HCT116 (cell line): ENCODE measurements around the gene KIAA0319L. TPM values are rescaled to one million over a fixed set of nuclear protein-coding genes. Genes with fewer than 3 reads are reported as not detected.

Source experiments
- ATAC-seq: fragments of 200-7000 bp; cut with Tn5 transposase; 2 replicates; pipeline ENCODE4 v1.9.1; 2020; ENCODE audit warnings: mild to moderate bottlenecking, moderate library complexity
- BruUV-seq: library from RNA; stranded (reverse); fragments of 400-500 nt; replicated peaks from 2 replicates; lab custom pipeline; 2021; lab: Mats Ljungman, UMichigan
- CTCF ChIA-PET: fragments of 300-600 bp; sonication (Branson Sonifier 250); formaldehyde crosslinking; loops from one replicate; lab custom pipeline; 2021; ENCODE audit warnings: antibody characterized with exemption; lab: Charles Lee
- POLR2A ChIA-PET: fragments of 300-600, 350-600 bp; sonication (Branson Sonifier 250); formaldehyde crosslinking; loops from one replicate; lab custom pipeline; 2021; ENCODE audit warnings: antibody characterized with exemption; lab: Charles Lee
- RAD21 ChIA-PET, 2 experiments: fragments of 300-600 bp; sonication (Branson Sonifier 250); formaldehyde crosslinking; loops; one replicate each; lab custom pipeline; 2023; ENCODE audit warnings: low total read pairs in 2 of 2; ENCODE audit not compliant: uncharacterized antibody in 2 of 2, unreplicated experiment in 2 of 2, low non-redundant PET in 1 of 2; lab: Charles Lee
- DNase-seq: peaks from one replicate; pipeline ENCODE4 v3.0.0-alpha.2; 2010; ENCODE audit warnings: low read depth, low spot score
- H2AFZ ChIP-seq: fragments of 200-600 bp; shearing (Covaris generic), sonication (generic); 2 replicates; pipeline ENCODE4 v1.6.1; 2017; ENCODE audit warnings: low read depth, mixed run types, mixed read lengths, antibody characterized with exemption, low read length; ENCODE audit not compliant: poor library complexity, severe bottlenecking
- H3K27ac ChIP-seq: 2 replicates; pipeline ENCODE4 v1.5.1; 2012; ENCODE audit warnings: low read depth, low read length
- H3K27me3 ChIP-seq: fragments of 200-600 bp; sonication (generic); 2 replicates; pipeline ENCODE4 v1.6.1; 2016; ENCODE audit warnings: mixed run types, low read length, mixed read lengths; ENCODE audit not compliant: insufficient read depth
- H3K36me3 ChIP-seq, 2 experiments: fragments of 200-500 bp in 1 of 2; fragments of 200-600 bp in 1 of 2; sonication (Bioruptor generic) in 1 of 2; sonication (generic) in 1 of 2; 2 replicates each; pipeline versions ENCODE4 v1.5.1 to v1.6.1; 2014 to 2016; ENCODE audit warnings: low read length in 2 of 2, inconsistent platforms in 1 of 2, mixed read lengths in 1 of 2, mixed run types in 1 of 2; ENCODE audit not compliant: insufficient read depth in 2 of 2, control insufficient read depth in 1 of 2
- H3K4me1 ChIP-seq, 2 experiments: fragments of 200-600 bp in 1 of 2; sonication (generic) in 1 of 2; 2 replicates each; pipeline versions ENCODE4 v1.5.1 to v1.6.1; 2012 to 2017; ENCODE audit warnings: low read length in 2 of 2, inconsistent platforms in 1 of 2, mild to moderate bottlenecking in 1 of 2, mixed read lengths in 1 of 2, mixed run types in 1 of 2, moderate library complexity in 1 of 2; ENCODE audit not compliant: insufficient read depth in 2 of 2, control insufficient read depth in 1 of 2
- H3K4me2 ChIP-seq: fragments of 200-600 bp; sonication (generic); 2 replicates; pipeline ENCODE4 v1.6.1; 2017; ENCODE audit warnings: mixed run types, low read length, mixed read lengths
- H3K4me3 ChIP-seq, 2 experiments: fragments of 200-600 bp in 1 of 2; sonication (generic) in 1 of 2; replicated peaks in 1 of 2; 2 replicates each; pipeline ENCODE4 v1.5.1; 2011 to 2016; ENCODE audit warnings: low read length in 2 of 2, control low read depth in 1 of 2, low read depth in 1 of 2, mild to moderate bottlenecking in 1 of 2, mixed read lengths in 1 of 2, mixed run types in 1 of 2
- H3K79me2 ChIP-seq: fragments of 200-600 bp; sonication (generic); 2 replicates; pipeline ENCODE4 v1.6.1; 2017; ENCODE audit warnings: mild to moderate bottlenecking, mixed run types, low read length, moderate library complexity, mixed read lengths; ENCODE audit not compliant: insufficient read depth
- H3K9ac ChIP-seq: fragments of 200-600 bp; sonication (generic); 2 replicates; pipeline ENCODE4 v1.6.1; 2016; ENCODE audit warnings: low read length, mixed read lengths
- H3K9me2 ChIP-seq: fragments of 200-600 bp; sonication (generic), shearing (Covaris generic); 2 replicates; pipeline ENCODE4 v1.6.1; 2017; ENCODE audit warnings: mixed run types, mild to moderate bottlenecking, moderate library complexity; ENCODE audit not compliant: insufficient read depth
- H3K9me3 ChIP-seq, 2 experiments: fragments of 200-500 bp in 1 of 2; fragments of 200-600 bp in 1 of 2; sonication (Bioruptor generic) in 1 of 2; sonication (generic) in 1 of 2; 2 replicates each; pipeline ENCODE4 v1.6.1; 2014 to 2017; ENCODE audit warnings: low read length in 2 of 2, mixed read lengths in 2 of 2, inconsistent platforms in 1 of 2, low read depth in 1 of 2, mild to moderate bottlenecking in 1 of 2, mixed run types in 1 of 2, moderate library complexity in 1 of 2; ENCODE audit not compliant: control insufficient read depth in 1 of 2, insufficient read depth in 1 of 2
- H4K20me1 ChIP-seq: fragments of 200-600 bp; sonication (generic), shearing (Covaris generic); 2 replicates; pipeline ENCODE4 v1.6.1; 2017; ENCODE audit warnings: mixed run types, mild to moderate bottlenecking, moderate library complexity; ENCODE audit not compliant: insufficient read depth
- ATF3 ChIP-seq: IDR thresholded peaks from 2 replicates; pipeline ENCODE4 v1.6.1; 2012
- CBX3 ChIP-seq: IDR thresholded peaks from 2 replicates; pipeline ENCODE4 v1.6.1; 2012; ENCODE audit warnings: low read depth
- CTCF ChIP-seq, 3 experiments: fragments of 200-600 bp in 1 of 3; sonication (generic) in 1 of 3; IDR thresholded peaks in 2 of 3; conservative IDR thresholded peaks in 1 of 3; 2 replicates each; pipeline ENCODE4 v1.5.1; 2012 to 2017; ENCODE audit warnings: low read depth in 2 of 3, low read length in 2 of 3, antibody characterized with exemption in 1 of 3, borderline replicate concordance in 1 of 3, control low read depth in 1 of 3, mild to moderate bottlenecking in 1 of 3, mixed read lengths in 1 of 3, mixed run types in 1 of 3, moderate library complexity in 1 of 3; ENCODE audit not compliant: insufficient read depth in 1 of 3
- EGR1 ChIP-seq: IDR thresholded peaks from 2 replicates; pipeline ENCODE4 v1.6.1; 2012; ENCODE audit warnings: low read depth
- ELF1 ChIP-seq: IDR thresholded peaks from 2 replicates; pipeline ENCODE4 v1.6.1; 2012; ENCODE audit warnings: low read depth, borderline replicate concordance
- EZH2phosphoT487 ChIP-seq: fragments of 200-600 bp; IDR thresholded peaks from 2 replicates; pipeline ENCODE4 v1.6.1; 2018; ENCODE audit warnings: antibody characterized with exemption, borderline replicate concordance
- JUND ChIP-seq: IDR thresholded peaks from 2 replicates; pipeline ENCODE4 v1.6.1; 2012
- RAD21 ChIP-seq: IDR thresholded peaks from 2 replicates; pipeline ENCODE4 v1.6.1; 2012; ENCODE audit warnings: low read depth, mild to moderate bottlenecking
- SP1 ChIP-seq: IDR thresholded peaks from 2 replicates; pipeline ENCODE4 v1.6.1; 2012; ENCODE audit warnings: low read depth
- SRF ChIP-seq: IDR thresholded peaks from 2 replicates; pipeline ENCODE4 v1.6.1; 2012; ENCODE audit warnings: low read depth
- TCF7L2 ChIP-seq: IDR thresholded peaks from 2 replicates; pipeline ENCODE4 v1.7.0; 2011; ENCODE audit warnings: borderline replicate concordance, inconsistent platforms; ENCODE audit not compliant: insufficient read depth, insufficient read length; ENCODE audit errors: extremely low read depth
- YY1 ChIP-seq: IDR thresholded peaks from 2 replicates; pipeline ENCODE4 v1.6.1; 2011; ENCODE audit warnings: low read length, low read depth, moderate library complexity, mild to moderate bottlenecking; ENCODE audit not compliant: insufficient replicate concordance; ENCODE audit errors: extremely low read depth
- ZBTB33 ChIP-seq: IDR thresholded peaks from 2 replicates; pipeline ENCODE4 v1.6.1; 2011; ENCODE audit warnings: mild to moderate bottlenecking, low read length, moderate library complexity; ENCODE audit not compliant: insufficient replicate concordance; ENCODE audit errors: extremely low read depth
- intact Hi-C: fragments of 100-400 bp; cut with micrococcal nuclease; formaldehyde crosslinking; loops from 2 replicates; pipeline ENCODE4 v1.10.0; 2022
- total RNA-seq: library from RNA; stranded (reverse); gene quantifications from one replicate; pipeline ENCODE4 v1.2.1, GENCODE V29; 2021; ENCODE audit not compliant: unreplicated experiment

The KIAA0319L gene
- total RNA-seq, 1 experiment from 2014 or later = 35.6 TPM

- Histone ChIP-seq H3K27ac (no peak overlapping the region), H3K9ac (peak overlapping the region; percentile 85), H3K9me2 (no peaks in the 10 kb centered on the region), H3K4me2 (peak overlapping the region; percentile 85), H2AFZ (no peak overlapping the region), H3K9me3 (no peaks in the 10 kb centered on the region), H3K27me3 (no peaks in the 10 kb centered on the region), H3K36me3 (peaks cover 5 to 9% of the 10 kb centered on the region in 2 experiments), H3K79me2 (peaks cover 37% of the 10 kb centered on the region), H3K4me1 (peaks cover 8 to 19% of the 10 kb centered on the region in 2 experiments; a peak in 3 of 4 replicates), H3K4me3 (peak overlapping the region; percentile 78 to 89), H4K20me1 (no peaks in the 10 kb centered on the region; the same call in 1 of the 2 replicates)
- RAD21 ChIA-PET = interaction anchor here in 1 of 2 experiments (0.6 kb wide), 1 partner anchor 105 kb away, joined by 3 read pairs; no protein-coding TSS in a partner anchor
- no peak for DNase-seq
- intact Hi-C loops = loop anchor here (2.0 kb wide), 1 partner anchor 363 kb away; the partner anchor contains the start of gene SFPQ
- TF ChIP-seq EGR1 (no peak), CBX3 (no peak), SRF (no peak), JUND (no peak)
- POLR2A ChIA-PET = interaction anchor here (0.6 to 1.0 kb wide), 2 partner anchors 20 to 86 kb away, joined by 3 read pairs; no protein-coding TSS in a partner anchor
- CTCF ChIA-PET = no interaction called here
- BruUV-seq = no TSS peak
- ATAC-seq = no peak
Measured at GRCh38 chr1:35555601-35556477, 1.4 kb downstream of the KIAA0319L start.

- Histone ChIP-seq H3K79me2 (peaks cover 37% of the 10 kb centered on the region), H2AFZ (no peak overlapping the region), H4K20me1 (no peaks in the 10 kb centered on the region; the same call in 1 of the 2 replicates), H3K36me3 (peaks cover 5 to 12% of the 10 kb centered on the region in 2 experiments), H3K4me2 (no peak overlapping the region; the same call in 1 of the 2 replicates), H3K9me3 (no peaks in the 10 kb centered on the region), H3K9ac (no peak overlapping the region), H3K27ac (no peak overlapping the region), H3K9me2 (no peaks in the 10 kb centered on the region), H3K27me3 (no peaks in the 10 kb centered on the region), H3K4me1 (peaks cover 8 to 19% of the 10 kb centered on the region in 2 experiments; a peak in 3 of 4 replicates), H3K4me3 (no peak overlapping the region)
- ChIA-PET RAD21 (no interaction called here), POLR2A (no interaction called here), CTCF (no interaction called here)
- BruUV-seq = no TSS peak
- no peak for DNase-seq
- no peak for ATAC-seq
- intact Hi-C loops = no loop called here
- TF ChIP-seq EZH2phosphoT487 (no peak), TCF7L2 (no peak), JUND (no peak), YY1 (no peak), ZBTB33 (no peak), SP1 (no peak), CTCF (IDR thresholded peaks at IDR 0.05 in 2 of 3, conservative IDR thresholded peaks at IDR 0.05 in 1 of 3; ENCODE audit: borderline replicate concordance in 1 of 3, insufficient read depth in 1 of 3, low read depth in 2 of 3, low read length in 2 of 3) (no peak), ELF1 (no peak), CBX3 (no peak), RAD21 (no peak), ATF3 (no peak), EGR1 (no peak)
Measured at GRCh38 chr1:35555212-35555584, 2.0 kb downstream of the KIAA0319L start.
